GM23338 (cell line): Measurements from ENCODE around the gene TMEM92. TPM values are rescaled to one million over a fixed set of nuclear protein-coding genes. Genes with fewer than 3 reads are reported as not detected.

Experiments used
- ATAC-seq: fragments of 200-7000 bp; cut with Tn5 transposase; 3 replicates; pipeline ENCODE4 v1.9.1; 2020
- DNase-seq: peaks from one replicate; pipeline ENCODE4 v3.0.0-alpha.2; 2015; ENCODE audit warnings: low spot score
- H2AFZ ChIP-seq: fragments of 200-600 bp; sonication (generic); 2 replicates; pipeline ENCODE4 v1.8.0; 2016; ENCODE audit warnings: antibody characterized with exemption, mild to moderate bottlenecking, moderate library complexity
- H3F3A ChIP-seq: fragments of 200-600 bp; sonication (generic); replicated peaks from 2 replicates; pipeline ENCODE4 v1.8.0; 2017; ENCODE audit warnings: antibody characterized with exemption, mixed run types, low read depth
- H3K27ac ChIP-seq: fragments of 200-600 bp; sonication (generic); 2 replicates; pipeline ENCODE4 v1.6.1; 2016; ENCODE audit warnings: low read depth
- H3K27me3 ChIP-seq: fragments of 200-600 bp; sonication (generic); 2 replicates; pipeline ENCODE4 v1.8.0; 2016; ENCODE audit warnings: mild to moderate bottlenecking, mixed run types, moderate library complexity; ENCODE audit not compliant: insufficient read depth
- H3K36me3 ChIP-seq: fragments of 200-600 bp; sonication (generic); 2 replicates; pipeline ENCODE4 v1.8.0; 2016; ENCODE audit warnings: mild to moderate bottlenecking; ENCODE audit not compliant: insufficient read depth
- H3K4me1 ChIP-seq: fragments of 200-600 bp; sonication (generic); 2 replicates; pipeline ENCODE4 v1.8.0; 2016; ENCODE audit warnings: mild to moderate bottlenecking, moderate library complexity; ENCODE audit not compliant: insufficient read depth
- H3K4me2 ChIP-seq: fragments of 200-600 bp; sonication (generic); 2 replicates; pipeline ENCODE4 v1.7.1; 2017; ENCODE audit warnings: mixed run types
- H3K4me3 ChIP-seq: fragments of 200-600 bp; sonication (generic); 2 replicates; pipeline ENCODE4 v1.6.1; 2016; ENCODE audit warnings: mixed run types
- H3K79me2 ChIP-seq: fragments of 200-600 bp; sonication (generic); replicated peaks from 2 replicates; pipeline ENCODE4 v1.8.0; 2017; ENCODE audit warnings: mild to moderate bottlenecking; ENCODE audit not compliant: insufficient read depth
- H3K9me2 ChIP-seq: fragments of 200-600 bp; sonication (generic); 2 replicates; pipeline ENCODE4 v1.8.0; 2017; ENCODE audit not compliant: insufficient read depth
- H4K20me1 ChIP-seq: fragments of 200-600 bp; sonication (generic); replicated peaks from 2 replicates; pipeline ENCODE4 v1.8.0; 2017; ENCODE audit warnings: mild to moderate bottlenecking; ENCODE audit not compliant: insufficient read depth
- H3K27ac Mint-ChIP-seq: 2 replicates; pipeline ENCODE4 v1.8.0; 2020; ENCODE audit warnings: inconsistent platforms, mild to moderate bottlenecking, moderate library complexity, mixed read lengths
- H3K27me3 Mint-ChIP-seq: 3 replicates; pipeline ENCODE4 v1.8.0; 2022; ENCODE audit warnings: low read depth, mild to moderate bottlenecking, moderate library complexity, mixed read lengths, inconsistent platforms; ENCODE audit not compliant: insufficient read depth, poor library complexity
- H3K36me3 Mint-ChIP-seq: 3 replicates; pipeline ENCODE4 v1.8.0; 2021; ENCODE audit warnings: low read depth, mild to moderate bottlenecking, inconsistent platforms, moderate library complexity, mixed read lengths
- H3K4me1 Mint-ChIP-seq: 3 replicates; pipeline ENCODE4 v1.8.0; 2020; ENCODE audit warnings: mild to moderate bottlenecking, inconsistent platforms, mixed read lengths
- H3K4me3 Mint-ChIP-seq: 3 replicates; pipeline ENCODE4 v1.8.0; 2021; ENCODE audit warnings: moderate library complexity, mild to moderate bottlenecking, inconsistent platforms, mixed read lengths
- H3K9me3 Mint-ChIP-seq: 3 replicates; pipeline ENCODE4 v1.8.0; 2020; ENCODE audit warnings: moderate library complexity, mild to moderate bottlenecking, inconsistent platforms, mixed read lengths
- CREB1 ChIP-seq: fragments of 250-450 bp; sonication (Bioruptor Pico); IDR thresholded peaks from 2 replicates; pipeline ENCODE4 v1.5.0; 2020; ENCODE audit warnings: low read depth, mild to moderate bottlenecking, moderate library complexity
- CTCF ChIP-seq, 2 experiments: fragments of 200-600 bp in 1 of 2; sonication (generic) in 1 of 2; conservative IDR thresholded peaks; 2 replicates each; pipeline versions ENCODE4 v1.5.1 to v1.6.1; 2016 to 2017; ENCODE audit warnings: antibody characterized with exemption in 2 of 2, low read depth in 2 of 2, mild to moderate bottlenecking in 2 of 2, moderate library complexity in 1 of 2
- ETS1 ChIP-seq: IDR thresholded peaks from 2 replicates; pipeline ENCODE4 v1.6.1; 2016; ENCODE audit warnings: antibody characterized with exemption
- EZH2 ChIP-seq: fragments of 200-600 bp; sonication (generic); IDR thresholded peaks from one replicate; pipeline ENCODE4 v1.8.0; 2017; ENCODE audit warnings: antibody characterized with exemption, mild to moderate bottlenecking, low read depth; ENCODE audit not compliant: unreplicated experiment
- EZH2phosphoT487 ChIP-seq: fragments of 200-600 bp; sonication (generic); IDR thresholded peaks from one replicate; pipeline ENCODE4 v1.8.1; 2018; ENCODE audit warnings: antibody characterized with exemption; ENCODE audit not compliant: unreplicated experiment
- NANOG ChIP-seq: IDR thresholded peaks from 2 replicates; pipeline ENCODE4 v1.6.1; 2016; ENCODE audit warnings: antibody characterized with exemption, borderline replicate concordance
- POLR2AphosphoS5 ChIP-seq: IDR thresholded peaks from 2 replicates; pipeline ENCODE4 v1.6.1; 2016; ENCODE audit warnings: antibody characterized with exemption, low read depth
- REST ChIP-seq: IDR thresholded peaks from one replicate; pipeline ENCODE4 v1.6.1; 2018; ENCODE audit warnings: antibody characterized with exemption; ENCODE audit not compliant: unreplicated experiment
- STAT1 ChIP-seq: IDR thresholded peaks from one replicate; pipeline ENCODE4 v1.6.1; 2016; ENCODE audit warnings: antibody characterized with exemption; ENCODE audit not compliant: unreplicated experiment
- ZNF114 ChIP-seq: fragments of 250-450 bp; sonication (Bioruptor Pico); IDR thresholded peaks from 2 replicates; pipeline ENCODE4 v1.5.0; 2020; ENCODE audit warnings: mild to moderate bottlenecking, moderate library complexity
- ZNF331 ChIP-seq: fragments of 250-450 bp; sonication (Bioruptor Pico); IDR thresholded peaks from 2 replicates; pipeline ENCODE4 v1.5.0; 2020; ENCODE audit warnings: low read depth, mild to moderate bottlenecking, moderate library complexity
- ZNF462 ChIP-seq: fragments of 250-450 bp; sonication (Bioruptor Pico); IDR thresholded peaks from 2 replicates; pipeline ENCODE4 v1.5.0; 2020; ENCODE audit warnings: mild to moderate bottlenecking, moderate library complexity
- polyA plus RNA-seq: library from polyadenylated mRNA; unstranded; fragments of >200 nt; fragmentation: Nextera tagmentation; extraction: Ambion mirVana; gene quantifications from 2 replicates; pipeline ENCODE4 v1.2.1, GENCODE V29; 2016
- total RNA-seq: library from RNA; depleted of rRNA; stranded (reverse); fragments of >200 nt; shearing (Covaris generic); gene quantifications from 2 replicates; pipeline ENCODE4 v1.2.3, GENCODE V29; 2014

Gene TMEM92
- total and polyA plus RNA-seq, 2 experiments from 2014 or later: 9.7 to 18.4 TPM

GRCh38 chr17:50277357-50277754 lies 3.1 kb downstream of the TMEM92 start (continued):
- TF ChIP-seq CTCF (conservative IDR thresholded peaks at IDR 0.05; ENCODE audit: low read depth in 2 of 2) (no peak), POLR2AphosphoS5 (no peak), ZNF114 (CRISPR knock-in tag) (no peak), EZH2 (no peak), ZNF462 (CRISPR knock-in tag) (no peak), NANOG (no peak), STAT1 (no peak)

GRCh38 chr17:50278526-50279180 lies 4.4 kb downstream of the TMEM92 start:
- H3K79me2 ChIP-seq: 0 out of 2 replicates have a peak, but pooled peaks cover 3% of the 10 kb centered on the region
- H3K4me1 ChIP-seq: peaks cover 42% of the 10 kb centered on the region
- H4K20me1 ChIP-seq: no peaks in the 10 kb centered on the region
- H3K27ac ChIP-seq: no peak overlapping the region
- DNase-seq (no peak), ATAC-seq (no peak)
- no peaks in the 10 kb centered on the region for H3K9me2 ChIP-seq
- Mint-ChIP-seq H3K4me1 (peaks cover 37% of the 10 kb centered on the region), H3K27me3 (peaks cover 11% of the 10 kb centered on the region), H3K36me3 (peaks cover 14% of the 10 kb centered on the region), H3K4me3 (no peak overlapping the region), H3K9me3 (peaks cover 11% of the 10 kb centered on the region), H3K27ac (no peak overlapping the region; the same call in 1 of the 2 replicates)
- no peak overlapping the region for H2AFZ ChIP-seq
- H3K4me2 ChIP-seq: no peak overlapping the region
- no peak overlapping the region for H3K4me3 ChIP-seq
- H3F3A ChIP-seq: no peaks in the 10 kb centered on the region
- H3K36me3 ChIP-seq: no peaks in the 10 kb centered on the region
- no peaks in the 10 kb centered on the region for H3K27me3 ChIP-seq
- TF ChIP-seq NANOG (no peak), ZNF331 (CRISPR knock-in tag) (no peak), REST (no peak), EZH2phosphoT487 (no peak), POLR2AphosphoS5 (no peak), ETS1 (no peak), CREB1 (CRISPR knock-in tag) (no peak), STAT1 (no peak)
